Loucy (cell line): ENCODE data around the gene GAS2L2.
A peak's percentile ranks its signal among the peaks of the same experiment; 100 is the strongest.

ENCODE experiments used
- H2AFZ ChIP-seq: fragments of 200-600 bp; sonication (generic); 2 replicates; pipeline ENCODE4 v1.6.0; 2016; ENCODE audit warnings: antibody characterized with exemption, mild to moderate bottlenecking, low read length, moderate library complexity
- H3F3A ChIP-seq: fragments of 200-600 bp; 2 replicates; pipeline ENCODE4 v1.6.0; 2016; ENCODE audit warnings: antibody characterized with exemption, low read depth, mild to moderate bottlenecking
- H3K27me3 ChIP-seq: fragments of 200-600 bp; sonication (generic); 2 replicates; pipeline ENCODE4 v1.6.1; 2014; ENCODE audit warnings: low read length, mild to moderate bottlenecking; ENCODE audit not compliant: insufficient read depth, poor library complexity, severe bottlenecking
- H3K36me3 ChIP-seq: fragments of 200-600 bp; sonication (generic); 2 replicates; pipeline ENCODE4 v1.6.1; 2016; ENCODE audit warnings: low read length; ENCODE audit not compliant: insufficient read depth
- H3K4me1 ChIP-seq: fragments of 200-600 bp; sonication (generic); 2 replicates; pipeline ENCODE4 v1.5.1; 2014; ENCODE audit warnings: low read length, mild to moderate bottlenecking; ENCODE audit not compliant: insufficient read depth, poor library complexity, severe bottlenecking
- H3K4me2 ChIP-seq: fragments of 200-600 bp; sonication (generic); 2 replicates; pipeline ENCODE4 v1.6.0; 2014; ENCODE audit warnings: antibody characterized with exemption, low read length, low read depth, mild to moderate bottlenecking; ENCODE audit not compliant: poor library complexity, severe bottlenecking
- H3K4me3 ChIP-seq: fragments of 200-600 bp; sonication (generic); 2 replicates; pipeline ENCODE4 v1.5.1; 2014; ENCODE audit warnings: low read length, mild to moderate bottlenecking, mixed read lengths; ENCODE audit not compliant: poor library complexity, severe bottlenecking
- H3K79me2 ChIP-seq: fragments of 200-600 bp; sonication (generic); 2 replicates; pipeline ENCODE4 v1.6.1; 2014; ENCODE audit warnings: low read length; ENCODE audit not compliant: insufficient read depth
- H3K9ac ChIP-seq: fragments of 200-600 bp; sonication (generic); 2 replicates; pipeline ENCODE4 v1.6.0; 2014; ENCODE audit warnings: mild to moderate bottlenecking, low read depth, low read length, moderate library complexity; ENCODE audit not compliant: poor library complexity, severe bottlenecking
- H3K9me2 ChIP-seq: fragments of 200-600 bp; sonication (generic); replicated peaks from 2 replicates; pipeline ENCODE4 v1.6.1; 2016; ENCODE audit warnings: low read depth, low read length, mixed read lengths
- H3K9me3 ChIP-seq: fragments of 200-600 bp; sonication (generic); 2 replicates; pipeline ENCODE4 v1.6.1; 2014; ENCODE audit warnings: mild to moderate bottlenecking, antibody characterized with exemption, low read length, low read depth; ENCODE audit not compliant: insufficient read depth
- H4K20me1 ChIP-seq: fragments of 200-600 bp; sonication (generic); 2 replicates; pipeline ENCODE4 v1.6.0; 2014; ENCODE audit warnings: antibody characterized with exemption, low read length, mild to moderate bottlenecking; ENCODE audit not compliant: insufficient read depth, poor library complexity, severe bottlenecking
- EZH2phosphoT487 ChIP-seq: fragments of 200-600 bp; IDR thresholded peaks from 2 replicates; pipeline ENCODE4 v1.6.1; 2018; ENCODE audit warnings: antibody characterized with exemption, mild to moderate bottlenecking, moderate library complexity, borderline replicate concordance
- TF ChIP-seq, protein P1 (sequence below): fragments of 200-600 bp; sonication (generic); conservative IDR thresholded peaks from 2 replicates; pipeline ENCODE4 v1.5.1; 2014; ENCODE audit warnings: mild to moderate bottlenecking, antibody characterized with exemption, low read length

Gene GAS2L2

DNA sequence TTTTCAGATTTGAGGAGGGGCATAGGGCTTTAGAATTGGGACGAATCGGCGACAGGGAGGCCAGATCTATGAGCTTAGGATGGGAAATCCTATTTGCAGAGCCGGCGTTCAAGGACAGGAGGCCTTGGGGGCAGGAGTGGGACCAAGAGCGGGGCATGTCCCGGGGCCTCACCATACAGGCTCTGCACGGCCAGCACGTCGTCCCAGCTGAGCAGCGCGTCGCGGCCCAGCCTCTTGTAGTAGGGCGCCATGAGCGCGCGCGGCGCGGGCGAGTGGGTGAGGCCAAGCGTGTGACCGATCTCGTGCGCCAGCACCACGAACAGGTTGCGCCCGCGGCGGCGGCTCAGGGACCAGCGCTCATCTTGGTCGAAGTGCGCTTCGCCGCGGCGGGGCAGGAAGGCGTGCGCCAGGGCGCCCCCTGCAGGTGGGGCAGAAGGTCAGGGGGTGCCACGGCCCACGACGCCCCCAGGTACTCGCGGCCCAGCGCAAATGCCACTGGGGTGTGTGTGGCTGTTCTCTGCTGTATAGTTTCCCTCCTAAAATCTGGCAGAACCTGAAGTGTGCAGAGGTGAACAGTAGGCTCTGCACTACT is 17.0 kb upstream of the GAS2L2 start:
- no peak overlapping the region for H3K9ac ChIP-seq
- no peaks in the 10 kb centered on the region for H3K79me2 ChIP-seq
- TF ChIP-seq, protein P1, sequence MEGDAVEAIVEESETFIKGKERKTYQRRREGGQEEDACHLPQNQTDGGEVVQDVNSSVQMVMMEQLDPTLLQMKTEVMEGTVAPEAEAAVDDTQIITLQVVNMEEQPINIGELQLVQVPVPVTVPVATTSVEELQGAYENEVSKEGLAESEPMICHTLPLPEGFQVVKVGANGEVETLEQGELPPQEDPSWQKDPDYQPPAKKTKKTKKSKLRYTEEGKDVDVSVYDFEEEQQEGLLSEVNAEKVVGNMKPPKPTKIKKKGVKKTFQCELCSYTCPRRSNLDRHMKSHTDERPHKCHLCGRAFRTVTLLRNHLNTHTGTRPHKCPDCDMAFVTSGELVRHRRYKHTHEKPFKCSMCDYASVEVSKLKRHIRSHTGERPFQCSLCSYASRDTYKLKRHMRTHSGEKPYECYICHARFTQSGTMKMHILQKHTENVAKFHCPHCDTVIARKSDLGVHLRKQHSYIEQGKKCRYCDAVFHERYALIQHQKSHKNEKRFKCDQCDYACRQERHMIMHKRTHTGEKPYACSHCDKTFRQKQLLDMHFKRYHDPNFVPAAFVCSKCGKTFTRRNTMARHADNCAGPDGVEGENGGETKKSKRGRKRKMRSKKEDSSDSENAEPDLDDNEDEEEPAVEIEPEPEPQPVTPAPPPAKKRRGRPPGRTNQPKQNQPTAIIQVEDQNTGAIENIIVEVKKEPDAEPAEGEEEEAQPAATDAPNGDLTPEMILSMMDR: peak; percentile 45
- TF ChIP-seq EZH2phosphoT487: no peak
- H3K4me2 ChIP-seq: no peak overlapping the region
- H3K9me2 ChIP-seq: no peaks in the 10 kb centered on the region
- no peaks in the 10 kb centered on the region for H3F3A ChIP-seq
- H2AFZ ChIP-seq: no peak overlapping the region
- no peaks in the 10 kb centered on the region for H3K27me3 ChIP-seq
- no peaks in the 10 kb centered on the region for H4K20me1 ChIP-seq
- H3K4me3 ChIP-seq: no peak overlapping the region
- H3K9me3 ChIP-seq: no peaks in the 10 kb centered on the region
- H3K4me1 ChIP-seq: peaks cover 14% of the 10 kb centered on the region
- no peaks in the 10 kb centered on the region for H3K36me3 ChIP-seq

DNA sequence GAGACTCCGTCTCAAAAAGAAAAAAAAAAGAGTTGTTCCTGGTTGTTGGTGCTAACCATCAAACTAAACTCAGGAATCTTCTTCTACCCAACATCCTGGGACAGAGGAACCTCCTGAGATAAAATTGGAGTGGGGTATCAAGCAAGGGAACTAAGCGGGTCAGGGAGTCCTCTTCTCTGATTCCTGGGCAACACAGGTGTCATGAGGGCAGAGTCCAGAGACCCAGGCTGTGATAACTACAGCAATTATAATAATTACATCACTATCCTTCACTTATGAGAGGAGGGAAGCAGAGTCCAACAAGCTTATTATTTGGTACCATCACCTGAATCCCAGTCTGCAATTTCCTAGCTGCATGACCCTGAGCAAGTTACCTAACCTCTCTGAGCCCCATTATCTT is 15.8 kb upstream of the GAS2L2 start:
- TF ChIP-seq EZH2phosphoT487: no peak
- TF ChIP-seq, protein P1: no peak

DNA sequence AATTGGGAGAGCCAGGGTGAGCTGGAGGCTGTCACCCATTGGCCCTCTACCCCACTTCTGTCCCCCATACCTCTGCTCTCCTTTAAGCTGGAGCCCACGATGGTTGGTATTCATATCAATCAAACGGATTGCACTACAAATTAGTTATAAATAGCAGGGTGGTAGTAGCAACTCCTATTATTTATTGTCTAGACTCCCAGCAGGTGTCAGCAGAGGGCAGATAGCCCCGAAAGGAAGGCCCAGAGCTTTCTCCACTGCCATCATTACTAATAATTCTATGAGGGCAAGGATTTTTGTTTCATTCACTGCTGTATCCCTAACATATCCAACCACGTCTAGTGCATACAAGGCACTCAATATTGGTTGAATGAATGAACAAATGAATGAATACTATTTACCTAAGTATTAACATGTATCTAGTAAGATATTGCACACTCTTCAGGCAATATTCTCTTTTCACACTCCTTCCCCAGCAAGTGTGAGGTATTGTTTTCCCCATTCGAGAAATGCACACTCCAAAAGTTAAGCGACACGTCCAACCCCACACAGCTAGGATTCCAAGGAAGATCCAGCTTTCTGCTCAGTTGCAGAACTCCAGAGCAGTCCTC is 14.0 kb upstream of the GAS2L2 start:
- peaks cover 6% of the 10 kb centered on the region for H3K4me1 ChIP-seq
- H3K36me3 ChIP-seq: no peaks in the 10 kb centered on the region
- no peaks in the 10 kb centered on the region for H4K20me1 ChIP-seq
- H3K79me2 ChIP-seq: no peaks in the 10 kb centered on the region
- no peak overlapping the region for H3K4me2 ChIP-seq
- no peak for TF ChIP-seq EZH2phosphoT487
- TF ChIP-seq, protein P1: peak; percentile 73
- no peaks in the 10 kb centered on the region for H3K27me3 ChIP-seq
- H2AFZ ChIP-seq: no peak overlapping the region
- no peaks in the 10 kb centered on the region for H3K9me3 ChIP-seq
- no peaks in the 10 kb centered on the region for H3F3A ChIP-seq
- H3K9me2 ChIP-seq: no peaks in the 10 kb centered on the region
- no peak overlapping the region for H3K9ac ChIP-seq
- no peak overlapping the region for H3K4me3 ChIP-seq

More for the DNA sequence above, 15.8 kb upstream of the GAS2L2 start:
- H2AFZ ChIP-seq: no peak overlapping the region
- H3K4me3 ChIP-seq: no peak overlapping the region
- H3K27me3 ChIP-seq: no peaks in the 10 kb centered on the region
- H3K9ac ChIP-seq: no peak overlapping the region
- H3K36me3 ChIP-seq: no peaks in the 10 kb centered on the region
- H3K4me2 ChIP-seq: no peak overlapping the region
- H3K9me2 ChIP-seq: no peaks in the 10 kb centered on the region
- H3F3A ChIP-seq: no peaks in the 10 kb centered on the region
- H3K9me3 ChIP-seq: no peaks in the 10 kb centered on the region
- no peaks in the 10 kb centered on the region for H3K79me2 ChIP-seq
- peaks cover 15% of the 10 kb centered on the region for H3K4me1 ChIP-seq
- H4K20me1 ChIP-seq: no peaks in the 10 kb centered on the region
